H1 (cell line): Measurements from ENCODE around the gene CD276. TPM values are rescaled to one million over a fixed set of nuclear protein-coding genes. Genes with fewer than 3 reads are reported as not detected.

Source experiments
- BRCA1 ChIP-seq: IDR thresholded peaks from 2 replicates; pipeline ENCODE4 v1.6.1; 2012; ENCODE audit warnings: low read depth, low read length, improper control_type of control experiment
- CHD1 ChIP-seq: IDR thresholded peaks from 2 replicates; pipeline ENCODE4 v1.6.1; 2012; ENCODE audit warnings: low read depth, low read length, improper control_type of control experiment
- CHD2 ChIP-seq: IDR thresholded peaks from 2 replicates; pipeline ENCODE4 v1.6.1; 2012; ENCODE audit warnings: low read length, improper control_type of control experiment
- E2F6 ChIP-seq: IDR thresholded peaks from 2 replicates; pipeline ENCODE4 v1.6.1; 2012; ENCODE audit warnings: inconsistent platforms
- EGR1 ChIP-seq: IDR thresholded peaks from 2 replicates; pipeline ENCODE4 v1.6.1; 2011; ENCODE audit warnings: low read depth, low read length, borderline replicate concordance
- GABPA ChIP-seq: IDR thresholded peaks from 2 replicates; pipeline ENCODE4 v1.6.1; 2011; ENCODE audit warnings: mild to moderate bottlenecking, low read length, moderate library complexity, borderline replicate concordance; ENCODE audit not compliant: insufficient read depth
- GTF2F1 ChIP-seq: IDR thresholded peaks from 2 replicates; pipeline ENCODE4 v1.6.1; 2012; ENCODE audit warnings: low read depth, low read length, improper control_type of control experiment, borderline replicate concordance
- MAFK ChIP-seq: IDR thresholded peaks from 2 replicates; pipeline ENCODE4 v1.6.1; 2012; ENCODE audit warnings: low read depth, mild to moderate bottlenecking, improper control_type of control experiment, low read length
- NANOG ChIP-seq: IDR thresholded peaks from 2 replicates; pipeline ENCODE4 v1.6.1; 2011; ENCODE audit warnings: low read length, low read depth, mild to moderate bottlenecking, inconsistent platforms; ENCODE audit not compliant: insufficient read depth, poor library complexity, severe bottlenecking
- TBP ChIP-seq: IDR thresholded peaks from 2 replicates; pipeline ENCODE4 v1.6.1; 2011; ENCODE audit warnings: low read depth, low read length, improper control_type of control experiment
- TCF12 ChIP-seq: IDR thresholded peaks from 2 replicates; pipeline ENCODE4 v1.6.1; 2011; ENCODE audit warnings: low read depth, mild to moderate bottlenecking, low read length
- polyA plus RNA-seq, 7 experiments: library from polyadenylated mRNA; depleted of rRNA in 3 of 7; stranded (reverse) in 5 of 7; unstranded in 2 of 7; fragments of >200 nt in 5 of 7; fragments of 200-250 nt in 2 of 7; gene quantifications; 1 replicate in 5 of 7; 2 replicates in 1 of 7; 4 replicates in 1 of 7; pipeline versions ENCODE4 v1.2.1 to v1.2.3, GENCODE V29; 2011 to 2013; ENCODE audit warnings: missing spikeins in 2 of 7, mixed read lengths in 2 of 7
- total RNA-seq: library from RNA; stranded (reverse); fragmentation: NEBNext Ultra II Directional; extraction: Animal tissue kit (Norgen Biotek cat#: 25700); gene quantifications from 2 replicates; pipeline ENCODE4 v1.2.1, GENCODE V29; 2021
- TF ChIP-seq, protein P1 (sequence below): fragments of 300-600 bp; sonication (generic); IDR thresholded peaks from 2 replicates; pipeline ENCODE4 v1.7.1; 2012; ENCODE audit warnings: low read length, moderate library complexity, mild to moderate bottlenecking, inconsistent platforms; ENCODE audit not compliant: insufficient replicate concordance

The CD276 gene
- total and polyA plus RNA-seq, 2 of the 8 experiments (the other 6 are each of a cell fraction or from before 2014, with no cell fraction given), result 156 to 158 TPM

DNA sequence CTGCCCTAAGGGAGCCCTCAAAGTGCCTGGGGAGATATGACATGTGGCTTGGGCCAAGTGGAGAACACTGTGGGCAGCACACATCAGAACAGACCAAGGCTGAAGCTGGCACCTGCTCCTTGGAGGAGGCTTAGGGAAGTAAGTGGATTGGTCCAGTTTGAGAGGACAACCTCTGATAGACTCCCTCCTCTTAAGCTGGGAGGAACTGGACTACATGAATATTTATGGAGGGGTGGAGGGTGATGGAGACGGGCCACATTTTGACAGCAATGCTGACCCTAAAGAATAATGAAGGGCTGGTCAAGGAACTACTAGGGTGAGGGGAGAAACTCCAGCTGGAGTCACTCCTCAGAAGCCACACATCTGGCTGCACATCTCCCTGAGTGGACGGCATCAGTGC is 6.5 kb upstream of the CD276 start (continued):
- TF ChIP-seq, protein P1, sequence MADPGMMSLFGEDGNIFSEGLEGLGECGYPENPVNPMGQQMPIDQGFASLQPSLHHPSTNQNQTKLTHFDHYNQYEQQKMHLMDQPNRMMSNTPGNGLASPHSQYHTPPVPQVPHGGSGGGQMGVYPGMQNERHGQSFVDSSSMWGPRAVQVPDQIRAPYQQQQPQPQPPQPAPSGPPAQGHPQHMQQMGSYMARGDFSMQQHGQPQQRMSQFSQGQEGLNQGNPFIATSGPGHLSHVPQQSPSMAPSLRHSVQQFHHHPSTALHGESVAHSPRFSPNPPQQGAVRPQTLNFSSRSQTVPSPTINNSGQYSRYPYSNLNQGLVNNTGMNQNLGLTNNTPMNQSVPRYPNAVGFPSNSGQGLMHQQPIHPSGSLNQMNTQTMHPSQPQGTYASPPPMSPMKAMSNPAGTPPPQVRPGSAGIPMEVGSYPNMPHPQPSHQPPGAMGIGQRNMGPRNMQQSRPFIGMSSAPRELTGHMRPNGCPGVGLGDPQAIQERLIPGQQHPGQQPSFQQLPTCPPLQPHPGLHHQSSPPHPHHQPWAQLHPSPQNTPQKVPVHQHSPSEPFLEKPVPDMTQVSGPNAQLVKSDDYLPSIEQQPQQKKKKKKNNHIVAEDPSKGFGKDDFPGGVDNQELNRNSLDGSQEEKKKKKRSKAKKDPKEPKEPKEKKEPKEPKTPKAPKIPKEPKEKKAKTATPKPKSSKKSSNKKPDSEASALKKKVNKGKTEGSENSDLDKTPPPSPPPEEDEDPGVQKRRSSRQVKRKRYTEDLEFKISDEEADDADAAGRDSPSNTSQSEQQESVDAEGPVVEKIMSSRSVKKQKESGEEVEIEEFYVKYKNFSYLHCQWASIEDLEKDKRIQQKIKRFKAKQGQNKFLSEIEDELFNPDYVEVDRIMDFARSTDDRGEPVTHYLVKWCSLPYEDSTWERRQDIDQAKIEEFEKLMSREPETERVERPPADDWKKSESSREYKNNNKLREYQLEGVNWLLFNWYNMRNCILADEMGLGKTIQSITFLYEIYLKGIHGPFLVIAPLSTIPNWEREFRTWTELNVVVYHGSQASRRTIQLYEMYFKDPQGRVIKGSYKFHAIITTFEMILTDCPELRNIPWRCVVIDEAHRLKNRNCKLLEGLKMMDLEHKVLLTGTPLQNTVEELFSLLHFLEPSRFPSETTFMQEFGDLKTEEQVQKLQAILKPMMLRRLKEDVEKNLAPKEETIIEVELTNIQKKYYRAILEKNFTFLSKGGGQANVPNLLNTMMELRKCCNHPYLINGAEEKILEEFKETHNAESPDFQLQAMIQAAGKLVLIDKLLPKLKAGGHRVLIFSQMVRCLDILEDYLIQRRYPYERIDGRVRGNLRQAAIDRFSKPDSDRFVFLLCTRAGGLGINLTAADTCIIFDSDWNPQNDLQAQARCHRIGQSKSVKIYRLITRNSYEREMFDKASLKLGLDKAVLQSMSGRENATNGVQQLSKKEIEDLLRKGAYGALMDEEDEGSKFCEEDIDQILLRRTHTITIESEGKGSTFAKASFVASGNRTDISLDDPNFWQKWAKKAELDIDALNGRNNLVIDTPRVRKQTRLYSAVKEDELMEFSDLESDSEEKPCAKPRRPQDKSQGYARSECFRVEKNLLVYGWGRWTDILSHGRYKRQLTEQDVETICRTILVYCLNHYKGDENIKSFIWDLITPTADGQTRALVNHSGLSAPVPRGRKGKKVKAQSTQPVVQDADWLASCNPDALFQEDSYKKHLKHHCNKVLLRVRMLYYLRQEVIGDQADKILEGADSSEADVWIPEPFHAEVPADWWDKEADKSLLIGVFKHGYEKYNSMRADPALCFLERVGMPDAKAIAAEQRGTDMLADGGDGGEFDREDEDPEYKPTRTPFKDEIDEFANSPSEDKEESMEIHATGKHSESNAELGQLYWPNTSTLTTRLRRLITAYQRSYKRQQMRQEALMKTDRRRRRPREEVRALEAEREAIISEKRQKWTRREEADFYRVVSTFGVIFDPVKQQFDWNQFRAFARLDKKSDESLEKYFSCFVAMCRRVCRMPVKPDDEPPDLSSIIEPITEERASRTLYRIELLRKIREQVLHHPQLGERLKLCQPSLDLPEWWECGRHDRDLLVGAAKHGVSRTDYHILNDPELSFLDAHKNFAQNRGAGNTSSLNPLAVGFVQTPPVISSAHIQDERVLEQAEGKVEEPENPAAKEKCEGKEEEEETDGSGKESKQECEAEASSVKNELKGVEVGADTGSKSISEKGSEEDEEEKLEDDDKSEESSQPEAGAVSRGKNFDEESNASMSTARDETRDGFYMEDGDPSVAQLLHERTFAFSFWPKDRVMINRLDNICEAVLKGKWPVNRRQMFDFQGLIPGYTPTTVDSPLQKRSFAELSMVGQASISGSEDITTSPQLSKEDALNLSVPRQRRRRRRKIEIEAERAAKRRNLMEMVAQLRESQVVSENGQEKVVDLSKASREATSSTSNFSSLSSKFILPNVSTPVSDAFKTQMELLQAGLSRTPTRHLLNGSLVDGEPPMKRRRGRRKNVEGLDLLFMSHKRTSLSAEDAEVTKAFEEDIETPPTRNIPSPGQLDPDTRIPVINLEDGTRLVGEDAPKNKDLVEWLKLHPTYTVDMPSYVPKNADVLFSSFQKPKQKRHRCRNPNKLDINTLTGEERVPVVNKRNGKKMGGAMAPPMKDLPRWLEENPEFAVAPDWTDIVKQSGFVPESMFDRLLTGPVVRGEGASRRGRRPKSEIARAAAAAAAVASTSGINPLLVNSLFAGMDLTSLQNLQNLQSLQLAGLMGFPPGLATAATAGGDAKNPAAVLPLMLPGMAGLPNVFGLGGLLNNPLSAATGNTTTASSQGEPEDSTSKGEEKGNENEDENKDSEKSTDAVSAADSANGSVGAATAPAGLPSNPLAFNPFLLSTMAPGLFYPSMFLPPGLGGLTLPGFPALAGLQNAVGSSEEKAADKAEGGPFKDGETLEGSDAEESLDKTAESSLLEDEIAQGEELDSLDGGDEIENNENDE, result no peak
- TF ChIP-seq EGR1, result no peak
- TF ChIP-seq BRCA1, result no peak
- TF ChIP-seq E2F6, result no peak
- no peak for TF ChIP-seq NANOG
- no peak for TF ChIP-seq GTF2F1
- no peak for TF ChIP-seq TCF12
- TF ChIP-seq MAFK, result no peak
- no peak for TF ChIP-seq CHD1
- no peak for TF ChIP-seq GABPA
- TF ChIP-seq TBP, result no peak
- TF ChIP-seq CHD2, result no peak
